ENCODE measurements around the gene XRCC4.
"Not testable (repeated sequence)": the region's sequence is repeated elsewhere in the genome, so short reads cannot be mapped to it uniquely, and the experiment has no call there.

The XRCC4 gene

GRCh38 chr5:83192947-83193346 is 115.6 kb downstream of the XRCC4 start:
- no peak for DNase-seq

GRCh38 chr5:83197326-83197967 is 120.1 kb downstream of the XRCC4 start:
- DNase-seq = no peak

GRCh38 chr5:83199126-83199525 is 121.8 kb downstream of the XRCC4 start:
- no peak for DNase-seq

- DNase-seq = no peak
These were observed 127.3 kb downstream of the XRCC4 start for GRCh38 chr5:83204651-83205050.

GRCh38 chr5:83209963-83210362 is 132.6 kb downstream of the XRCC4 start:
- no peak for DNase-seq

- DNase-seq = no peak
These were observed 141.7 kb downstream of the XRCC4 start for GRCh38 chr5:83219077-83219476.

- DNase-seq = no peak
These were observed 142.1 kb downstream of the XRCC4 start for GRCh38 chr5:83219495-83219894.

GRCh38 chr5:83220331-83220730 is 143.0 kb downstream of the XRCC4 start:
- no peak for DNase-seq

- no peak for DNase-seq
These were observed 145.6 kb downstream of the XRCC4 start for GRCh38 chr5:83222906-83223305.

- DNase-seq = no peak
These were observed 150.3 kb downstream of the XRCC4 start for GRCh38 chr5:83227611-83228010.

- no peak for DNase-seq
These were observed 153.2 kb downstream of the XRCC4 start for GRCh38 chr5:83230511-83230910.

GRCh38 chr5:83244516-83244915 is 167.2 kb downstream of the XRCC4 start:
- DNase-seq = no peak

GRCh38 chr5:83245037-83245436 is 167.7 kb downstream of the XRCC4 start:
- DNase-seq = no peak

- DNase-seq = no peak
These were observed 168.7 kb downstream of the XRCC4 start for GRCh38 chr5:83246071-83246470.

GRCh38 chr5:83249156-83249555 is 171.8 kb downstream of the XRCC4 start:
- no peak for DNase-seq

GRCh38 chr5:83251849-83252248 is 174.5 kb downstream of the XRCC4 start:
- no peak for DNase-seq

- DNase-seq = no peak
These were observed 176.4 kb downstream of the XRCC4 start for GRCh38 chr5:83253720-83254119.

GRCh38 chr5:83255268-83255667 is 177.9 kb downstream of the XRCC4 start:
- DNase-seq = no peak

- no peak for DNase-seq
These were observed 178.9 kb downstream of the XRCC4 start for GRCh38 chr5:83256091-83256780.

GRCh38 chr5:83257684-83258083 is 180.3 kb downstream of the XRCC4 start:
- DNase-seq = not testable (repeated sequence)

- no peak for DNase-seq
These were observed 188.0 kb downstream of the XRCC4 start for GRCh38 chr5:83265318-83265717.

GRCh38 chr5:83270311-83270710 is 193.0 kb downstream of the XRCC4 start:
- no peak for DNase-seq

- DNase-seq = no peak
These were observed 199.8 kb downstream of the XRCC4 start for GRCh38 chr5:83277154-83277553.

- no peak for DNase-seq
These were observed 200.6 kb downstream of the XRCC4 start for GRCh38 chr5:83277953-83278352.

- no peak for DNase-seq
These were observed 203.8 kb downstream of the XRCC4 start for GRCh38 chr5:83281176-83281575.
